K562 (cell line): ENCODE results near the gene PPT2. TPM values are rescaled to one million over a fixed set of nuclear protein-coding genes. Genes with fewer than 3 reads are reported as not detected.
"Not testable (repeated sequence)": the region's sequence is repeated elsewhere in the genome, so short reads cannot be mapped to it uniquely, and the experiment has no call there.

ENCODE experiments used
- ARHGAP35 ChIP-seq: fragments of 450-650 bp; IDR thresholded peaks from 2 replicates; pipeline ENCODE4 v1.6.1; 2018; ENCODE audit not compliant: partially characterized antibody
- EGR1 ChIP-seq: fragments of 450-650 bp; conservative IDR thresholded peaks from 2 replicates; pipeline ENCODE4 v1.6.1; 2017; ENCODE audit warnings: mild to moderate bottlenecking
- ELF4 ChIP-seq: fragments of 450-650 bp; formaldehyde crosslinking; IDR thresholded peaks from 2 replicates; pipeline ENCODE4 v1.4.0; 2022; ENCODE audit warnings: missing genetic modification characterization
- JUND ChIP-seq, 2 experiments: IDR thresholded peaks; 2 replicates in 1 of 2; 3 replicates in 1 of 2; pipeline ENCODE4 v1.6.1; 2011; ENCODE audit warnings: borderline replicate concordance in 2 of 2, low read depth in 2 of 2, low read length in 2 of 2, improper control_type of control experiment in 1 of 2, missing biosample characterization in 1 of 2, missing genetic modification characterization in 1 of 2, missing genetic modification reagents in 1 of 2
- NKRF ChIP-seq: fragments of 450-650 bp; IDR thresholded peaks from 2 replicates; pipeline ENCODE4 v1.6.1; 2016; ENCODE audit warnings: borderline replicate concordance
- OTX1 ChIP-seq: fragments of 450-650 bp; formaldehyde crosslinking; IDR thresholded peaks from 2 replicates; pipeline ENCODE4 v1.4.0; 2022; ENCODE audit warnings: mild to moderate bottlenecking
- PHF20 ChIP-seq: fragments of 450-650 bp; IDR thresholded peaks from 2 replicates; pipeline ENCODE4 v1.6.1; 2018; ENCODE audit not compliant: partially characterized antibody
- SUPT5H ChIP-seq: fragments of 450-650 bp; IDR thresholded peaks from 2 replicates; pipeline ENCODE4 v1.6.1; 2016
- VEZF1 ChIP-seq: fragments of 200-800 bp; sonication (Bioruptor generic); IDR thresholded peaks from 2 replicates; pipeline ENCODE4 v1.6.1; 2017; ENCODE audit warnings: missing genetic modification characterization, missing compliant biosample characterization
- polyA plus RNA-seq, 8 experiments: library from polyadenylated mRNA; depleted of rRNA in 4 of 8; stranded (reverse) in 5 of 8; unstranded in 3 of 8; fragments of >200 nt; fragmentation: Nextera tagmentation in 2 of 8; fragmentation: Illumina TruSeq in 1 of 8; extraction: Ambion mirVana in 2 of 8; extraction: Trizol in 1 of 8; gene quantifications; 2 replicates each; pipeline versions ENCODE4 v1.2.1 to v1.2.3, GENCODE V29; 2011 to 2014; ENCODE audit warnings: inconsistent platforms in 1 of 8, missing spikeins in 1 of 8
- total RNA-seq, 7 experiments: library from RNA; depleted of rRNA in 6 of 7; stranded (reverse); fragments of >200 nt in 6 of 7; fragmentation: Illumina TruSeq in 2 of 7; extraction: Trizol in 2 of 7; gene quantifications; 2 replicates each; pipeline versions ENCODE4 v1.2.1 to v1.2.3, GENCODE V29; 2011 to 2021; ENCODE audit warnings: low replicate concordance in 1 of 7

The PPT2 gene
- total and polyA plus RNA-seq, 9 of the 15 experiments (the other 6 are each of a cell fraction or from before 2014, with no cell fraction given): 27.4 to 98.8 (median 69.9) TPM

DNA sequence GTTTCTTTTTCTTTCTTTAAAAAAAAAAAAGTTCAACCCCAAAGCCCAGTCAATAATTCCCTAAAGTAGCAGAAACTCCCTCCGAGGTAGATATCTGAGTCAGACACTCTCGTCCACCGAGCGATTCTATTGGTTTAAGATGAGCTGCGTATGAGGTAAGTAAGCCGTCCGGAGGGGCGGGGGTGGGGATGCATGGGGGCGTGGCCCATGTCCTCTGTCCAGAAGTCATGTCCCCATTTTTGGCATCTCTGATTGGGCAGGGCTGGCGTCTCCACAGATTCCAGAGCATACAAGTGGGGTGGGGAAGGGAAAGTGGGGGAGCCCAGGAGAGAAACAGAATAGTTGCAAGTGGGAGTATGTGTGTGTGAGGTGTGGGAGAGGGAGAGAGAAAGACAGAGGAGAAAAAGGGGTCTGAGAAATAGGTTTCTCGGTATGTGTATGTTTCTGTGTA is 31.8 kb downstream of the PPT2 start (continued):
- TF ChIP-seq EGR1 (peak; percentile 62), VEZF1 (CRISPR knock-in tag) (peak; percentile 64), JUND (IDR thresholded peaks at IDR 0.05; ENCODE audit: borderline replicate concordance, low read depth, low read length) (peak; percentile 34; the same call in 1 of the 2 replicates), NKRF (0 out of 2 replicates have a peak, but pooled peaks have one; percentile 24), ARHGAP35 (peak; percentile 77), PHF20 (peak; percentile 30), SUPT5H (peak; percentile 70), OTX1 (CRISPR knock-in tag) (peak; percentile 87), ELF4 (CRISPR knock-in tag) (peak; percentile 82)
- not testable (repeated sequence) for TF ChIP-seq JUND (tag; IDR thresholded peaks at IDR 0.05; ENCODE audit: borderline replicate concordance, low read depth, low read length)
